GM21723 (cell line): ENCODE data around the gene SEC23B.
A peak's percentile ranks its signal among the peaks of the same experiment; 100 is the strongest.
"Not testable (repeated sequence)": the region's sequence is repeated elsewhere in the genome, so short reads cannot be mapped to it uniquely, and the experiment has no call there.

Experiments used
- ATAC-seq: cut with Tn5 transposase; IDR thresholded peaks from one replicate; pipeline ENCODE4 v1.9.1; 2021; ENCODE audit warnings: mild to moderate bottlenecking, moderate library complexity; ENCODE audit not compliant: unreplicated experiment

The SEC23B gene

GRCh38 chr20:18507218-18508191 lies at the start of gene SEC23B:
Gene SEC23B (plus strand): TSS chr20:18507940. CDS start chr20:18510836, 2,896 bp downstream.
- peak; percentile 95 for ATAC-seq

GRCh38 chr20:18465536-18466200 lies 42.1 kb upstream of the SEC23B start:
- ATAC-seq = no peak

- ATAC-seq = peak; percentile 38
Observed at GRCh38 chr20:18466574-18466893, 41.2 kb upstream of the SEC23B start.

GRCh38 chr20:18466894-18467730 lies 40.6 kb upstream of the SEC23B start, which contains the start of the genes DZANK1 and POLR3F:
Gene DZANK1 (minus strand): TSS chr20:18467030. CDS start chr20:18465358, 1,672 bp downstream.
Gene POLR3F (plus strand): TSS chr20:18467390. CDS start chr20:18467507, 117 bp downstream.
- ATAC-seq = peak; percentile 98

- ATAC-seq = no peak
Observed at GRCh38 chr20:18477218-18477617, 30.5 kb upstream of the SEC23B start.

- no peak for ATAC-seq
Observed at GRCh38 chr20:18477821-18478220, 29.9 kb upstream of the SEC23B start.

GRCh38 chr20:18481596-18481995 lies 26.1 kb upstream of the SEC23B start:
- no peak for ATAC-seq

- ATAC-seq = no peak
Observed at GRCh38 chr20:18488301-18488700, 19.4 kb upstream of the SEC23B start.

- no peak for ATAC-seq
Observed at GRCh38 chr20:18496042-18496441, 11.7 kb upstream of the SEC23B start.

GRCh38 chr20:18496740-18497592 lies 10.8 kb upstream of the SEC23B start, which contains the start of gene RBBP9:
Gene RBBP9 (minus strand): TSS chr20:18497225. CDS start chr20:18497167, 58 bp downstream.
- peak; percentile 99 for ATAC-seq

- ATAC-seq = no peak
Observed at GRCh38 chr20:18497603-18498002, 10.1 kb upstream of the SEC23B start.

- not testable (repeated sequence) for ATAC-seq
Observed at GRCh38 chr20:18501672-18502071, 6.1 kb upstream of the SEC23B start.

- ATAC-seq = no peak
Observed at GRCh38 chr20:18504479-18505060, 3.2 kb upstream of the SEC23B start.

GRCh38 chr20:18506744-18507143 lies 996 bp upstream of the SEC23B start:
- no peak for ATAC-seq

- ATAC-seq = no peak
Observed at GRCh38 chr20:18511571-18511970, 3.8 kb downstream of the SEC23B start.

GRCh38 chr20:18513208-18513607 lies 5.5 kb downstream of the SEC23B start:
- ATAC-seq = no peak

- no peak for ATAC-seq
Observed at GRCh38 chr20:18514127-18514526, 6.4 kb downstream of the SEC23B start.

- ATAC-seq = no peak
Observed at GRCh38 chr20:18515973-18516372, 8.2 kb downstream of the SEC23B start.

- ATAC-seq = not testable (repeated sequence)
Observed at GRCh38 chr20:18522066-18522465, 14.3 kb downstream of the SEC23B start.
